Endothelial cell of umbilical vein (primary cell): Measurements from ENCODE around the gene ASGR2. TPM values are rescaled to one million over a fixed set of nuclear protein-coding genes. Genes with fewer than 3 reads are reported as not detected.

ENCODE experiments used
- BruUV-seq: library from RNA; stranded (reverse); fragments of 400-500 nt; replicated peaks from 2 replicates; lab custom pipeline; 2021; lab: Mats Ljungman, UMichigan
- CTCF ChIA-PET: fragments of 300-600, 350-600 bp; sonication (Branson Sonifier 250); formaldehyde crosslinking; loops from one replicate; lab custom pipeline; 2021; ENCODE audit warnings: antibody characterized with exemption, inconsistent platforms; lab: Charles Lee
- POLR2A ChIA-PET: fragments of 300-600, 350-600 bp; sonication (Branson Sonifier 250); formaldehyde crosslinking; loops from one replicate; lab custom pipeline; 2021; ENCODE audit warnings: antibody characterized with exemption, inconsistent platforms; lab: Charles Lee
- DNase-seq: peaks from one replicate; pipeline ENCODE4 v3.0.0-alpha.2; 2011; ENCODE audit warnings: low read depth, low spot score
- FAIRE-seq: peaks from 2 replicates; lab custom pipeline; 2011; peaks lifted over from hg19 to GRCh38; lab: Jason Lieb, UNC
- H2AFZ ChIP-seq: 2 replicates; pipeline ENCODE4 v1.6.0; 2012; ENCODE audit warnings: low read depth, low read length, control low read depth, inconsistent platforms
- H3K27ac ChIP-seq: 2 replicates; pipeline ENCODE4 v1.5.1; 2011; ENCODE audit warnings: low read depth, mild to moderate bottlenecking, control low read depth, low read length, moderate library complexity; ENCODE audit not compliant: insufficient read depth
- H3K27me3 ChIP-seq, 2 experiments: 2 replicates each; pipeline versions ENCODE4 v1.6.0 to v1.6.1; 2011; ENCODE audit warnings: low read length in 2 of 2, mixed read lengths in 1 of 2; ENCODE audit not compliant: control insufficient read depth in 2 of 2, insufficient read depth in 2 of 2
- H3K36me3 ChIP-seq, 2 experiments: 2 replicates in 1 of 2; 3 replicates in 1 of 2; pipeline ENCODE4 v1.5.1; 2011; ENCODE audit warnings: low read length in 2 of 2, mild to moderate bottlenecking in 1 of 2, moderate library complexity in 1 of 2; ENCODE audit not compliant: control insufficient read depth in 2 of 2, insufficient read depth in 2 of 2; ENCODE audit errors: extremely low read depth in 1 of 2
- H3K4me1 ChIP-seq: 3 replicates; pipeline ENCODE4 v1.5.1; 2011; ENCODE audit warnings: mild to moderate bottlenecking, low read length; ENCODE audit not compliant: control insufficient read depth, insufficient read depth; ENCODE audit errors: extremely low read depth
- H3K4me2 ChIP-seq: 2 replicates; pipeline ENCODE4 v1.6.1; 2011; ENCODE audit warnings: low read length, control low read depth, mixed read lengths; ENCODE audit not compliant: insufficient read depth
- H3K4me3 ChIP-seq, 3 experiments: fragments of 200-600 bp in 1 of 3; sonication (generic), shearing (Covaris generic) in 1 of 3; replicated peaks in 1 of 3; 2 replicates each; pipeline ENCODE4 v1.5.1; 2011 to 2016; ENCODE audit warnings: control low read depth in 3 of 3, low read length in 3 of 3, mild to moderate bottlenecking in 2 of 3, inconsistent platforms in 1 of 3, low read depth in 1 of 3, moderate library complexity in 1 of 3; ENCODE audit not compliant: insufficient read depth in 1 of 3
- H3K79me2 ChIP-seq: 2 replicates; pipeline ENCODE4 v1.6.0; 2012; ENCODE audit warnings: low read length, inconsistent platforms; ENCODE audit not compliant: control insufficient read depth, insufficient read depth
- H3K9ac ChIP-seq: replicated peaks from 2 replicates; pipeline ENCODE3; 2011; ENCODE audit warnings: low read length, control low read depth; ENCODE audit not compliant: insufficient read depth; ENCODE audit errors: extremely low read depth
- H3K9me1 ChIP-seq: replicated peaks from 3 replicates; pipeline ENCODE4 v1.6.0; 2011; ENCODE audit warnings: mild to moderate bottlenecking, low read length; ENCODE audit not compliant: control insufficient read depth, insufficient read depth; ENCODE audit errors: extremely low read depth
- H3K9me3 ChIP-seq: replicated peaks from 2 replicates; pipeline ENCODE4 v1.5.1; 2012; ENCODE audit warnings: low read length, inconsistent platforms; ENCODE audit not compliant: control insufficient read depth, insufficient read depth
- H4K20me1 ChIP-seq: replicated peaks from 2 replicates; pipeline ENCODE3; 2011; ENCODE audit warnings: mild to moderate bottlenecking, low read length; ENCODE audit not compliant: control insufficient read depth, insufficient read depth; ENCODE audit errors: extremely low read depth
- EZH2 ChIP-seq: IDR thresholded peaks from 2 replicates; pipeline ENCODE4 v1.6.1; 2012; ENCODE audit warnings: borderline replicate concordance, low read depth, mild to moderate bottlenecking, moderate library complexity, low read length, inconsistent platforms; ENCODE audit not compliant: severe bottlenecking
- FOS ChIP-seq: IDR thresholded peaks from 2 replicates; pipeline ENCODE4 v1.6.1; 2011; ENCODE audit warnings: mild to moderate bottlenecking, low read length, moderate library complexity, borderline replicate concordance; ENCODE audit not compliant: insufficient read depth
- GATA2 ChIP-seq: IDR thresholded peaks from 2 replicates; pipeline ENCODE4 v1.7.0; 2011; ENCODE audit warnings: low read depth, mild to moderate bottlenecking, moderate library complexity, mixed read lengths, low read length; ENCODE audit not compliant: insufficient read length, insufficient read depth
- JUN ChIP-seq: IDR thresholded peaks from 2 replicates; pipeline ENCODE4 v1.6.1; 2011; ENCODE audit warnings: borderline replicate concordance, low read depth; ENCODE audit not compliant: insufficient read length, insufficient read depth
- MYC ChIP-seq: IDR thresholded peaks from one replicate; pipeline ENCODE4 v1.6.1; 2011; ENCODE audit warnings: mild to moderate bottlenecking, low read depth, low read length
- POLR2A ChIP-seq: IDR thresholded peaks from 2 replicates; pipeline ENCODE4 v1.6.1; 2012; ENCODE audit warnings: low read depth, mild to moderate bottlenecking, control low read depth, low read length
- POLR2AphosphoS5 ChIP-seq: IDR thresholded peaks from 2 replicates; pipeline ENCODE4 v1.6.1; 2012; ENCODE audit warnings: low read depth, mild to moderate bottlenecking, control low read depth, low read length, moderate library complexity; ENCODE audit not compliant: insufficient read depth
- dilution Hi-C: fragments of 300-500 bp; cut with MboI; formaldehyde crosslinking; loops from one replicate; pipeline ENCODE4 v1.15.0; 2019; ENCODE audit warnings: low sequenced_read_pairs; ENCODE audit not compliant: extremely low pct_ligation_motif_present
- intact Hi-C: fragments of 100-400 bp; cut with micrococcal nuclease; formaldehyde crosslinking; loops from one replicate; pipeline ENCODE4 v1.10.0; 2022
- polyA plus RNA-seq, 4 experiments: library from polyadenylated mRNA; depleted of rRNA in 3 of 4; stranded (reverse) in 3 of 4; unstranded in 1 of 4; fragments of >200 nt; gene quantifications; 2 replicates each; pipeline versions ENCODE4 v1.2.1 to v1.2.3, GENCODE V29; 2011 to 2012; ENCODE audit warnings: missing spikeins in 1 of 4
- total RNA-seq: library from RNA; stranded (reverse); gene quantifications from 2 replicates; pipeline ENCODE4 v1.2.3, GENCODE V29; 2021
- TF ChIP-seq, protein P1 (sequence below), 2 donors: IDR thresholded peaks; 1 replicate in 1 of 2; 2 replicates in 1 of 2; pipeline ENCODE4 v1.5.1; 2011; ENCODE audit warnings: low read length in 2 of 2, mild to moderate bottlenecking in 2 of 2, moderate library complexity in 2 of 2, control low read depth in 1 of 2, inconsistent platforms in 1 of 2, low read depth in 1 of 2; ENCODE audit not compliant: insufficient read depth in 1 of 2; ENCODE audit errors: extremely low read depth in 1 of 2
- TF ChIP-seq, protein P2 (sequence below): IDR thresholded peaks from 2 replicates; pipeline ENCODE4 v1.6.1; 2011; ENCODE audit not compliant: insufficient read depth, insufficient read length

ASGR2 gene
- total and polyA plus RNA-seq, 2 donors (not counting 3 experiments of a cell fraction or from before 2014, with no cell fraction given) = not detected

GRCh38 chr17:7136266-7136877, 21.8 kb upstream of the ASGR2 start:
- peaks cover 0 to 1% of the 10 kb centered on the region in 2 experiments for H3K27me3 ChIP-seq
- dilution Hi-C loops = no loop called here
- TF ChIP-seq EZH2 = no peak
- no peak for TF ChIP-seq JUN
- no peak for TF ChIP-seq GATA2
- TF ChIP-seq, protein P1, sequence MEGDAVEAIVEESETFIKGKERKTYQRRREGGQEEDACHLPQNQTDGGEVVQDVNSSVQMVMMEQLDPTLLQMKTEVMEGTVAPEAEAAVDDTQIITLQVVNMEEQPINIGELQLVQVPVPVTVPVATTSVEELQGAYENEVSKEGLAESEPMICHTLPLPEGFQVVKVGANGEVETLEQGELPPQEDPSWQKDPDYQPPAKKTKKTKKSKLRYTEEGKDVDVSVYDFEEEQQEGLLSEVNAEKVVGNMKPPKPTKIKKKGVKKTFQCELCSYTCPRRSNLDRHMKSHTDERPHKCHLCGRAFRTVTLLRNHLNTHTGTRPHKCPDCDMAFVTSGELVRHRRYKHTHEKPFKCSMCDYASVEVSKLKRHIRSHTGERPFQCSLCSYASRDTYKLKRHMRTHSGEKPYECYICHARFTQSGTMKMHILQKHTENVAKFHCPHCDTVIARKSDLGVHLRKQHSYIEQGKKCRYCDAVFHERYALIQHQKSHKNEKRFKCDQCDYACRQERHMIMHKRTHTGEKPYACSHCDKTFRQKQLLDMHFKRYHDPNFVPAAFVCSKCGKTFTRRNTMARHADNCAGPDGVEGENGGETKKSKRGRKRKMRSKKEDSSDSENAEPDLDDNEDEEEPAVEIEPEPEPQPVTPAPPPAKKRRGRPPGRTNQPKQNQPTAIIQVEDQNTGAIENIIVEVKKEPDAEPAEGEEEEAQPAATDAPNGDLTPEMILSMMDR (IDR thresholded peaks at IDR 0.05; ENCODE audit: extremely low read depth in 1 of 2, insufficient read depth in 1 of 2, low read depth in 1 of 2, low read length in 2 of 2) = peak; percentile 79 to 89
- TF ChIP-seq FOS = no peak
- no peak for TF ChIP-seq POLR2A
- no peak for TF ChIP-seq MYC
- TF ChIP-seq, protein P2, sequence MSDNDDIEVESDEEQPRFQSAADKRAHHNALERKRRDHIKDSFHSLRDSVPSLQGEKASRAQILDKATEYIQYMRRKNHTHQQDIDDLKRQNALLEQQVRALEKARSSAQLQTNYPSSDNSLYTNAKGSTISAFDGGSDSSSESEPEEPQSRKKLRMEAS = no peak
- TF ChIP-seq POLR2AphosphoS5 = no peak
- no peaks in the 10 kb centered on the region for H3K79me2 ChIP-seq
- no peak overlapping the region for H3K27ac ChIP-seq
- peaks cover 18% of the 10 kb centered on the region for H3K4me1 ChIP-seq
- no peaks in the 10 kb centered on the region for H3K36me3 ChIP-seq
- peak overlapping the region; percentile 73 for H3K4me2 ChIP-seq
- ChIA-PET CTCF (interaction anchor here (0.7 to 10.9 kb wide), 14 partner anchors 10 to 293 kb away, joined by 3 to 223 read pairs (median 6); no protein-coding TSS in a partner anchor), POLR2A (no interaction called here)
- H3K9me1 ChIP-seq = no peaks in the 10 kb centered on the region
- no peaks in the 10 kb centered on the region for H3K9me3 ChIP-seq
- peak overlapping the region; percentile 40 for H2AFZ ChIP-seq
- no peak overlapping the region for H3K4me3 ChIP-seq
- DNase-seq (peak; percentile 73), FAIRE-seq (peak; percentile 83)
- no peaks in the 10 kb centered on the region for H4K20me1 ChIP-seq
- H3K9ac ChIP-seq = no peak overlapping the region
- intact Hi-C loops = loop anchor here (1.0 to 5.0 kb wide), 5 partner anchors 41 to 224 kb away; no protein-coding TSS in a partner anchor
- no TSS peak for BruUV-seq
